ENCODE data around the gene PRSS33.

The PRSS33 gene

GRCh38 chr16:2761886-2762583 lies 25.3 kb downstream of the PRSS33 start:
- no peak for DNase-seq

GRCh38 chr16:2761472-2761871 lies 25.9 kb downstream of the PRSS33 start:
- no peak for DNase-seq

GRCh38 chr16:2757344-2757743 lies 30.0 kb downstream of the PRSS33 start:
- DNase-seq, result no peak

GRCh38 chr16:2756288-2757015 lies 30.9 kb downstream of the PRSS33 start:
- no peak for DNase-seq

- DNase-seq, result no peak
Measured at GRCh38 chr16:2755158-2755557, 32.2 kb downstream of the PRSS33 start.

- peak; percentile 39 for DNase-seq
Measured at GRCh38 chr16:2753733-2754020, 33.7 kb downstream of the PRSS33 start.

GRCh38 chr16:2752850-2753732 lies 34.3 kb downstream of the PRSS33 start:
- peak; percentile 95 for DNase-seq

- DNase-seq, result peak; percentile 99
Measured at GRCh38 chr16:2752035-2752849, 35.1 kb downstream of the PRSS33 start, which contains the start of gene SRRM2. Gene SRRM2 (plus strand): TSS chr16:2752638. CDS start chr16:2756365, 3,727 bp downstream.

- peak; percentile 83 for DNase-seq
Measured at GRCh38 chr16:2751577-2752034, 35.8 kb downstream of the PRSS33 start.

GRCh38 chr16:2749936-2750335 lies 37.4 kb downstream of the PRSS33 start:
- no peak for DNase-seq

GRCh38 chr16:2749476-2749875 lies 37.9 kb downstream of the PRSS33 start:
- no peak for DNase-seq

- no peak for DNase-seq
Measured at GRCh38 chr16:2748757-2749455, 38.5 kb downstream of the PRSS33 start.

- DNase-seq, result no peak
Measured at GRCh38 chr16:2745961-2746360, 41.4 kb downstream of the PRSS33 start.

- no peak for DNase-seq
Measured at GRCh38 chr16:2745116-2745890, 42.1 kb downstream of the PRSS33 start.

GRCh38 chr16:2744711-2745110 lies 42.6 kb downstream of the PRSS33 start:
- DNase-seq, result no peak

GRCh38 chr16:2743007-2743810 lies 44.2 kb downstream of the PRSS33 start:
- no peak for DNase-seq

- DNase-seq, result no peak
Measured at GRCh38 chr16:2742323-2743006, 44.9 kb downstream of the PRSS33 start.

GRCh38 chr16:2741168-2741567 lies 46.2 kb downstream of the PRSS33 start:
- DNase-seq, result no peak

- DNase-seq, result no peak
Measured at GRCh38 chr16:2740476-2740875, 46.9 kb downstream of the PRSS33 start.
